ENCODE results near the gene ZNF311.

The ZNF311 gene

GRCh38 chr6:29005183-29005885 lies at the start of gene ZNF311:
ZNF311 (minus strand) TSS chr6:29005315; CDS start chr6:29003954, 1,361 bp downstream.
- peak in 1 of 3 experiments; percentile 5 for DNase-seq

GRCh38 chr6:29051680-29052079 lies 46.6 kb upstream of the ZNF311 start:
- DNase-seq = no peak

- DNase-seq = no peak
Observed at GRCh38 chr6:29045075-29045474, 40.0 kb upstream of the ZNF311 start, which contains the start of gene OR2W1. OR2W1 (minus strand) TSS chr6:29045175; CDS start chr6:29045175, 0 bp downstream.

- no peak for DNase-seq
Observed at GRCh38 chr6:29035951-29036350, 30.8 kb upstream of the ZNF311 start.

- DNase-seq = no peak
Observed at GRCh38 chr6:29028821-29029220, 23.7 kb upstream of the ZNF311 start.

GRCh38 chr6:29025927-29026585 lies 20.9 kb upstream of the ZNF311 start:
- no peak for DNase-seq

GRCh38 chr6:29021434-29021833 lies 16.3 kb upstream of the ZNF311 start:
- DNase-seq = no peak

GRCh38 chr6:29019629-29020028 lies 14.5 kb upstream of the ZNF311 start:
- no peak for DNase-seq

GRCh38 chr6:29017428-29017802 lies 12.3 kb upstream of the ZNF311 start:
- no peak for DNase-seq

GRCh38 chr6:29016559-29017427 lies 11.7 kb upstream of the ZNF311 start:
- peak; percentile 58 to 84 (median 82) for DNase-seq

- no peak for DNase-seq
Observed at GRCh38 chr6:29014729-29015608, 9.9 kb upstream of the ZNF311 start.

GRCh38 chr6:29011276-29011734 lies 6.2 kb upstream of the ZNF311 start:
- DNase-seq = peak; percentile 15 to 83 (median 58)

- no peak for DNase-seq
Observed at GRCh38 chr6:29009358-29009757, 4.2 kb upstream of the ZNF311 start.

GRCh38 chr6:29008089-29008488 lies 3.0 kb upstream of the ZNF311 start:
- no peak for DNase-seq

- DNase-seq = no peak
Observed at GRCh38 chr6:28996844-28997510, 8.1 kb downstream of the ZNF311 start.

- no peak for DNase-seq
Observed at GRCh38 chr6:28995093-28995650, 9.9 kb downstream of the ZNF311 start.

- DNase-seq = no peak
Observed at GRCh38 chr6:28988536-28989311, 16.4 kb downstream of the ZNF311 start.

- DNase-seq = peak; percentile 78 to 91 (median 87)
Observed at GRCh38 chr6:28985462-28986164, 19.5 kb downstream of the ZNF311 start.

- DNase-seq = no peak
Observed at GRCh38 chr6:28983838-28984237, 21.3 kb downstream of the ZNF311 start.
